CD14-positive monocyte (primary cell): Measurements from ENCODE around the gene MXRA7. TPM values are rescaled to one million over a fixed set of nuclear protein-coding genes. Genes with fewer than 3 reads are reported as not detected.

ENCODE experiments used
- DNase-seq, 3 donors: peaks; one replicate each; pipeline ENCODE4 v3.0.0-alpha.2; 2011 to 2022
- H2AFZ ChIP-seq: 2 replicates; pipeline ENCODE4 v1.6.0; 2012; ENCODE audit warnings: mild to moderate bottlenecking, low read depth, low read length, inconsistent platforms; ENCODE audit not compliant: insufficient read depth, poor library complexity, severe bottlenecking
- H3K27ac ChIP-seq, 2 donors: 1 replicate in 1 of 2; 2 replicates in 1 of 2; pipeline ENCODE4 v1.5.1; 2012 to 2013; ENCODE audit warnings: low read length in 2 of 2, control low read depth in 1 of 2, inconsistent platforms in 1 of 2, low read depth in 1 of 2, mild to moderate bottlenecking in 1 of 2
- H3K27me3 ChIP-seq, 2 donors: one replicate each; pipeline versions ENCODE4 v1.6.0 to v1.6.1; 2011 to 2013; ENCODE audit warnings: low read length in 2 of 2; ENCODE audit not compliant: control insufficient read depth in 2 of 2, insufficient read depth in 2 of 2
- H3K36me3 ChIP-seq, 2 donors: replicated peaks in 1 of 2; 1 replicate in 1 of 2; 2 replicates in 1 of 2; pipeline versions ENCODE4 v1.5.1 to v1.6.1; 2012 to 2013; ENCODE audit warnings: low read length in 2 of 2, control low read depth in 1 of 2, inconsistent platforms in 1 of 2, mild to moderate bottlenecking in 1 of 2; ENCODE audit not compliant: insufficient read depth in 2 of 2, control insufficient read depth in 1 of 2
- H3K4me1 ChIP-seq, 2 donors: 1 replicate in 1 of 2; 2 replicates in 1 of 2; pipeline versions ENCODE4 v1.5.1 to v1.6.1; 2012 to 2013; ENCODE audit warnings: low read length in 2 of 2, control low read depth in 1 of 2, inconsistent platforms in 1 of 2, mild to moderate bottlenecking in 1 of 2, moderate library complexity in 1 of 2; ENCODE audit not compliant: insufficient read depth in 2 of 2, control insufficient read depth in 1 of 2
- H3K4me2 ChIP-seq: replicated peaks from 2 replicates; pipeline ENCODE3; 2012; ENCODE audit warnings: low read length, moderate library complexity, mild to moderate bottlenecking; ENCODE audit not compliant: poor library complexity, severe bottlenecking; ENCODE audit errors: extremely low read depth
- H3K4me3 ChIP-seq, 3 experiments: fragments of 200-600 bp in 1 of 3; sonication (generic) in 1 of 3; replicated peaks in 1 of 3; 1 replicate in 2 of 3; 2 replicates in 1 of 3; pipeline ENCODE4 v1.5.1; 2011 to 2013; ENCODE audit warnings: low read length in 3 of 3, mild to moderate bottlenecking in 3 of 3, control low read depth in 2 of 3, low read depth in 2 of 3, inconsistent platforms in 1 of 3, moderate library complexity in 1 of 3
- H3K79me2 ChIP-seq: 2 replicates; pipeline ENCODE4 v1.6.0; 2012; ENCODE audit warnings: mild to moderate bottlenecking, control low read depth, inconsistent platforms, low read length, moderate library complexity; ENCODE audit not compliant: insufficient read depth
- H3K9ac ChIP-seq: 2 replicates; pipeline ENCODE4 v1.6.0; 2017; ENCODE audit warnings: low read length, mild to moderate bottlenecking; ENCODE audit not compliant: insufficient read depth, poor library complexity, severe bottlenecking
- H3K9me3 ChIP-seq, 2 donors: replicated peaks in 1 of 2; 1 replicate in 1 of 2; 2 replicates in 1 of 2; pipeline versions ENCODE4 v1.5.1 to v1.6.1; 2012 to 2013; ENCODE audit warnings: low read length in 2 of 2, control low read depth in 1 of 2; ENCODE audit not compliant: control insufficient read depth in 1 of 2, insufficient read depth in 1 of 2
- H4K20me1 ChIP-seq: 2 replicates; pipeline ENCODE4 v1.6.0; 2012; ENCODE audit warnings: mild to moderate bottlenecking, low read length, control low read depth, moderate library complexity; ENCODE audit not compliant: insufficient read depth
- H3K27ac Mint-ChIP-seq, 7 donors: one replicate each; pipeline ENCODE4 v1.8.0; 2020; ENCODE audit warnings: mild to moderate bottlenecking in 7 of 7, mixed read lengths in 7 of 7, moderate library complexity in 6 of 7, inconsistent platforms in 2 of 7
- H3K27me3 Mint-ChIP-seq, 3 donors: one replicate each; pipeline ENCODE4 v1.8.0; 2021 to 2022; ENCODE audit warnings: low read depth in 3 of 3, mild to moderate bottlenecking in 3 of 3, mixed read lengths in 3 of 3, moderate library complexity in 3 of 3, inconsistent platforms in 1 of 3
- H3K36me3 Mint-ChIP-seq, 2 donors: one replicate each; pipeline ENCODE4 v1.8.0; 2020; ENCODE audit warnings: mixed read lengths in 2 of 2, inconsistent platforms in 1 of 2, mild to moderate bottlenecking in 1 of 2
- H3K4me1 Mint-ChIP-seq: one replicate; pipeline ENCODE4 v1.8.0; 2020; ENCODE audit warnings: mild to moderate bottlenecking, mixed read lengths
- H3K4me3 Mint-ChIP-seq, 2 donors: one replicate each; pipeline ENCODE4 v1.8.0; 2020; ENCODE audit warnings: mild to moderate bottlenecking in 2 of 2, mixed read lengths in 2 of 2, moderate library complexity in 1 of 2
- H3K9me3 Mint-ChIP-seq, 7 donors: one replicate each; pipeline ENCODE4 v1.8.0; 2020 to 2022; ENCODE audit warnings: mixed read lengths in 7 of 7, mild to moderate bottlenecking in 6 of 7, moderate library complexity in 6 of 7, inconsistent platforms in 2 of 7
- CTCF ChIP-seq: fragments of 200-600 bp; IDR thresholded peaks from one replicate; pipeline ENCODE4 v1.8.0; 2022; ENCODE audit warnings: antibody characterized with exemption, mild to moderate bottlenecking
- WGBS: methylation state at CpG from one replicate; pipeline ENCODE4 v1.1.5; 2013; ENCODE audit warnings: missing lambda C conversion rate; ENCODE audit not compliant: insufficient coverage; 5-methylcytosine and 5-hydroxymethylcytosine counted together
- intact Hi-C, 2 donors: fragments of 100-400 bp; cut with micrococcal nuclease; formaldehyde crosslinking; loops; one replicate each; pipeline versions ENCODE4 v1.15.0 to v1.15.1; 2023
- polyA plus RNA-seq, 3 donors: library from polyadenylated mRNA; depleted of rRNA in 1 of 3; unstranded in 2 of 3; stranded (reverse) in 1 of 3; fragments of 300-500 nt in 2 of 3; fragments of >200 nt in 1 of 3; fragmentation: Illumina TruSeq in 2 of 3; gene quantifications; 1 replicate in 2 of 3; 2 replicates in 1 of 3; pipeline ENCODE4 v1.2.3, GENCODE V29; 2012 to 2021

Gene MXRA7
- polyA plus RNA-seq, 3 donors, result 0.13 to 0.81 (median 0.30) TPM

- Mint-ChIP-seq H3K27me3 (peaks cover 4 to 13% (median 4%) of the 10 kb centered on the region in 3 donors), H3K4me1 (peaks cover 7% of the 10 kb centered on the region), H3K27ac (no peak overlapping the region), H3K36me3 (no peaks in the 10 kb centered on the region), H3K9me3 (peaks cover 3 to 12% (median 11%) of the 10 kb centered on the region in 7 donors), H3K4me3 (no peak overlapping the region)
- Histone ChIP-seq H3K9me3 (peaks cover 0 to 3% of the 10 kb centered on the region in 2 donors), H3K4me3 (no peak overlapping the region), H3K9ac (no peak overlapping the region), H3K27me3 (no peaks in the 10 kb centered on the region), H3K4me2 (no peak overlapping the region), H3K79me2 (no peaks in the 10 kb centered on the region), H3K27ac (no peak overlapping the region), H2AFZ (no peak overlapping the region), H3K36me3 (no peaks in the 10 kb centered on the region), H3K4me1 (peaks cover 0 to 3% of the 10 kb centered on the region in 2 donors), H4K20me1 (no peaks in the 10 kb centered on the region)
- intact Hi-C loops, result no loop called here
- DNase-seq, result no peak
- 96% methylated on average over 6 of the region's 6 CpGs for WGBS
- TF ChIP-seq CTCF, result no peak
Observed at GRCh38 chr17:76642994-76643393, 67.8 kb downstream of the MXRA7 start.

DNA sequence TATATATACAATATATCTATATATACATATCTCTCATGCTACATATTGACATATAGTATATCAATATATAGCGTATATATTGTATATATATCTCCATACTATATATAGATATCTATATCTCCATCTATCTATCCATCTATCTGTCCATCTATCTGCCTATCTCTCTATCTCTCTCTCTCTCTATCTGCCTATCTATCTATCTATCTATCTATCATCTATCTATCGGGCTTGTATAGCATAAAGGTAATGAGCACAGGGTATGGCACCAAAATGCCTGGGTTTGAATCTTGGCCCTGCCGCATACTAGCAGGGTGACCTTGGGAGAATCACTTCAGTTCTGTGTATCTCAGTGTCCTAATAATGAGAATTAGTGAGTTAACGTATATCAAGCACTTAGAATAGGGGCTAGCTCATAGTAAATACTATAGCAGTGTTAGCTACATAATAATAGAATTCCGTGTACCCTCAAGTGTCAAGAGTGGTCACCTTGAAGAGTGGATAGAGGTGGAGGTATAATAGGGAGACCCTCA lies 68.7 kb downstream of the MXRA7 start:
- H3K27ac ChIP-seq, result no peak overlapping the region
- intact Hi-C loops, result no loop called here
- whole genome bisulfite sequencing, result 100% methylated on average over 1 of the region's 5 CpGs

More for the DNA sequence above, 68.7 kb downstream of the MXRA7 start:
- H3K4me1 ChIP-seq, result peaks cover 0 to 3% of the 10 kb centered on the region in 2 donors
- TF ChIP-seq CTCF, result no peak
- H3K4me3 Mint-ChIP-seq, result no peak overlapping the region
- no peaks in the 10 kb centered on the region for H3K36me3 ChIP-seq
- H3K9ac ChIP-seq, result no peak overlapping the region
- H3K79me2 ChIP-seq, result no peaks in the 10 kb centered on the region
- H3K36me3 Mint-ChIP-seq, result no peaks in the 10 kb centered on the region
- H2AFZ ChIP-seq, result no peak overlapping the region
- H3K27ac Mint-ChIP-seq, result no peak overlapping the region
- no peaks in the 10 kb centered on the region for H4K20me1 ChIP-seq
- H3K9me3 Mint-ChIP-seq, result peaks cover 3 to 12% (median 8%) of the 10 kb centered on the region in 7 donors
- no peaks in the 10 kb centered on the region for H3K27me3 ChIP-seq
- DNase-seq, result no peak
- H3K4me1 Mint-ChIP-seq, result peaks cover 7% of the 10 kb centered on the region
- H3K4me3 ChIP-seq, result no peak overlapping the region
- peaks cover 4 to 11% (median 4%) of the 10 kb centered on the region in 3 donors for H3K27me3 Mint-ChIP-seq
- peaks cover 0 to 2% of the 10 kb centered on the region in 2 donors for H3K9me3 ChIP-seq
- no peak overlapping the region for H3K4me2 ChIP-seq
